HL-60 (cell line): Measurements from ENCODE around the gene ADAMTS2.

Experiments used
- CTCF ChIP-seq: IDR thresholded peaks from one replicate; pipeline ENCODE4 v1.5.1; 2011; ENCODE audit warnings: low read length, control low read depth, inconsistent platforms; ENCODE audit not compliant: insufficient read depth
- GABPA ChIP-seq: IDR thresholded peaks from 2 replicates; pipeline ENCODE4 v1.6.1; 2012; ENCODE audit warnings: low read depth
- POLR2AphosphoS5 ChIP-seq: IDR thresholded peaks from 2 replicates; pipeline ENCODE4 v1.6.1; 2012; ENCODE audit warnings: low read depth
- REST ChIP-seq: IDR thresholded peaks from 2 replicates; pipeline ENCODE4 v1.6.1; 2012; ENCODE audit warnings: low read depth; ENCODE audit not compliant: insufficient replicate concordance

GRCh38 chr5:179268966-179269693, 76.1 kb downstream of the ADAMTS2 start:
- no peak for TF ChIP-seq CTCF
- TF ChIP-seq POLR2AphosphoS5: no peak
- no peak for TF ChIP-seq REST
- TF ChIP-seq GABPA: no peak
